Measurements from ENCODE around the gene AKAP8L. TPM values are rescaled to one million over a fixed set of nuclear protein-coding genes. Genes with fewer than 3 reads are reported as not detected.

The AKAP8L gene
- total RNA-seq, 1 experiment from 2014 or later: 132 TPM

DNA sequence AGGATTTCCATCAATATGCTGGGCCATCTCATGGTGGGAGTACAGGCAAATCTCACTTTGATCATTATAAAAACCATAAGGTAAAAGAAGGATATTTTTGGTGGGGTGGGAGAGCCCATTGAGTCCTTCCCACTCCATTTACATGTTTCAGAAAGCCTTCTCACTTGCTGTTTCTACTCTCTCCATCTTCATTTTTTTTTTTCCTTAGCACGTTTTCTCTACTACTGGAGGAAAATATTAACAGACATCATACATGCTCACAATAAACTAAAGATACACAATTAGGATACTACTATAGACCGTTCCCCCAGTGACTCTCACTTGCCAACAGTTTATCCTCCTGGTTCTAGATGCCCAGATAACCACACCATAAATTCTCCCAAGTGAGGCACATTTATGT is 37.4 kb downstream of the AKAP8L start:
- Histone ChIP-seq H3K27me3 (replicated peaks; ENCODE audit: insufficient read depth, low read depth, low read length, poor library complexity) (no peaks in the 10 kb centered on the region), H3K27ac (ENCODE audit: low read depth, low read length, poor library complexity, severe bottlenecking) (peak overlapping the region; percentile 11), H3K4me3 (ENCODE audit: low read depth, low read length, poor library complexity, severe bottlenecking) (no peak overlapping the region), H3K4me1 (ENCODE audit: insufficient read depth, low read length, poor library complexity, severe bottlenecking) (peaks cover 11% of the 10 kb centered on the region), H3K9me3 (ENCODE audit: low read depth, low read length, poor library complexity, severe bottlenecking) (no peaks in the 10 kb centered on the region), H3K36me3 (ENCODE audit: insufficient read depth, low read length, poor library complexity, severe bottlenecking) (peaks cover 13% of the 10 kb centered on the region)
- DNase-seq (ENCODE audit: low spot score): no peak
- CTCF ChIA-PET: no interaction called here
- BruUV-seq (replicated peaks): no TSS peak
- POLR2A ChIA-PET (ENCODE audit: low non-redundant PET): no interaction called here
- intact Hi-C loops (cut with micrococcal nuclease; ENCODE audit: unreplicated experiment): no loop called here
- no peak for TF ChIP-seq EZH2 (IDR thresholded peaks at IDR 0.05; ENCODE audit: borderline replicate concordance, low read depth, low read length, poor library complexity, severe bottlenecking)
- TF ChIP-seq, protein P1, sequence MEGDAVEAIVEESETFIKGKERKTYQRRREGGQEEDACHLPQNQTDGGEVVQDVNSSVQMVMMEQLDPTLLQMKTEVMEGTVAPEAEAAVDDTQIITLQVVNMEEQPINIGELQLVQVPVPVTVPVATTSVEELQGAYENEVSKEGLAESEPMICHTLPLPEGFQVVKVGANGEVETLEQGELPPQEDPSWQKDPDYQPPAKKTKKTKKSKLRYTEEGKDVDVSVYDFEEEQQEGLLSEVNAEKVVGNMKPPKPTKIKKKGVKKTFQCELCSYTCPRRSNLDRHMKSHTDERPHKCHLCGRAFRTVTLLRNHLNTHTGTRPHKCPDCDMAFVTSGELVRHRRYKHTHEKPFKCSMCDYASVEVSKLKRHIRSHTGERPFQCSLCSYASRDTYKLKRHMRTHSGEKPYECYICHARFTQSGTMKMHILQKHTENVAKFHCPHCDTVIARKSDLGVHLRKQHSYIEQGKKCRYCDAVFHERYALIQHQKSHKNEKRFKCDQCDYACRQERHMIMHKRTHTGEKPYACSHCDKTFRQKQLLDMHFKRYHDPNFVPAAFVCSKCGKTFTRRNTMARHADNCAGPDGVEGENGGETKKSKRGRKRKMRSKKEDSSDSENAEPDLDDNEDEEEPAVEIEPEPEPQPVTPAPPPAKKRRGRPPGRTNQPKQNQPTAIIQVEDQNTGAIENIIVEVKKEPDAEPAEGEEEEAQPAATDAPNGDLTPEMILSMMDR (conservative IDR thresholded peaks at IDR 0.05; ENCODE audit: low read depth, low read length): no peak

DNA sequence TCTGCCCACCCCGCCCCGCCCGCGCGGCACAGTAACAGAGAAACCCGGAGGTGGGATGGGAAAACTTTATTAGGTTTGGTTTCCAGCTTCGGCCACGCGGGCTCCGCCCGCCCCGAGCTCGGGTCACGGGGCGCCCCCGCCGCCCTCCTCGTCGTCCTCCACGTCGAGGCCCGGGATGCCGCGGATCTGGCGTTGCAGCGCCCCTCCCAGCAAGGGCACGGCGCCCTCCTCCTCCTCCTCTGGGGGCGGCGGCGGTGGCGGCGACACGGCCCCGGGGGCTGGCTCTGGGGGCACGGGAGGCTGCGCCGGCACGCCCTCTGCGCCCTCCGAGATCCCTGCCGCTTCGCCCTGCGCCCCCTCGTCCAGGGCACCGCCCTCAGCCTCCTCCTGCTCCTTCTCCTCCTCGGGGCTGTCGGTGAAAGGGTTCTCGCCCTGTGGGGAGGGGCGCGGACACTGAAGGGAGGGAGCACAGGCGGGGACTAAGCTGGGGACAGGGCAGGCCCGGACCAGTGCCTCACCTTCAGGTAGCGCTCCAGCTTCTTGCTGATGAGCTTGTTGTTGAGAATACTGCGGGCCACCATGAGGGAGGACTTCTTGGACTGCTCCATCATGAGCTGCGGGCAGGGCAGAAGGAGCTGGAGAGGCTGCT is 38.7 kb downstream of the AKAP8L start:
- POLR2A ChIA-PET (ENCODE audit: low non-redundant PET): interaction anchor here (0.9 kb wide), 1 partner anchor 99 kb away, joined by 3 read pairs; no protein-coding TSS in a partner anchor
- intact Hi-C loops (cut with micrococcal nuclease; ENCODE audit: unreplicated experiment): loop anchor here (2.0 kb wide), 1 partner anchor 177 kb away; no protein-coding TSS in a partner anchor

DNA sequence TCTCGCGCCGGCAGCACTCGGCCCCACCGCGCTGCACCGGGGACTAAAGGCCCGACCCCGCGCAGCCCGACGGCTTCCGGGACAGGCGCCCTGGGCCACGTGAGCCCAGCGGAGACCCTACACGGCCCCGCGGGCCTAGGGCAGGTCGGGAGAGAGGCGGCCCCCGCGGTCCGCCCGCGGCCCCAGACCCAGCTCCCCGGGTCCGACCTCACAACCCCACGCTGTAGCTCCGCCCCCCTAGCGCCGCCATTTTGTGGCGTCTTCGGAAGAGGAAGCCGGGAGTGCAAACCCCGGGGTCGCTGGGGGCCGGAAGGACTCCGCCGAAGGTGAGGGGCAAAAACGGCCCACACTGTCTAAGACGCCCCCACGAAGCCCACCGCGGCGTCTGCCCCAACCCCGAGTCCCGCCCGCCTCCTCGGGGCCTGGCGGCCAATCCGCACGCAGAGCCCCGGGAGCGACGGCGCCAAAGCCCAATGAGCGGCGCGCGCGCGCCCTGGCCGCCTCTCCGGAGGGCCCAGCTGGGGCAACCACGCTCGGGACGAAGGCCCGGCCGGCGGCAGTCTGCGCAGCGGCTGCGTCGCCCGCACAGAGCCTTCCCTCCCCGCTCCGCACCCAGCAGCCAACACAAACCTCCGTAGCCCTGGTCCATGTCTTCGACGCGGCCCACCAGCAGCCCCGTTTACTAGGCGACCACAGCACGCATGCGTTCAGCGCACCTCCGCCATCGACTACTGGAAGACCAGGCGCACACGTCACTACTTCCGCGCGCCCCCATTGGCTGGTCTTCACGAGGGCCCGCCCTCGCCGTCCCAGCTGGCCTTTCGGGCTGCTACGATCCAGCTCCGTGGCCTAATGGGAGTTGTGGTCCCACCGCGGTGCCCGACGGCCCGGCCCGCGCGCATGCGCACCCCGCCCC is 39.4 kb downstream of the AKAP8L start, which contains the start of gene AKAP8:
TSS of gene AKAP8 (minus strand) at position 705 of the 916 bp plus-strand sequence. CDS start at position 649, 56 bp downstream.
- H3K9me3 ChIP-seq (ENCODE audit: low read depth, low read length, poor library complexity, severe bottlenecking): no peaks in the 10 kb centered on the region
- BruUV-seq (replicated peaks): TSS peak; percentile 30
- intact Hi-C loops (cut with micrococcal nuclease; ENCODE audit: unreplicated experiment): loop anchor here (2.0 kb wide), 1 partner anchor 177 kb away; no protein-coding TSS in a partner anchor
- peak; percentile 99 for DNase-seq (ENCODE audit: low spot score)
- ChIA-PET POLR2A (ENCODE audit: low non-redundant PET) (interaction anchor here (0.7 to 0.9 kb wide), 2 partner anchors 34 to 99 kb away, joined by 3 read pairs; no protein-coding TSS in a partner anchor), CTCF (interaction anchor here (0.6 to 1.7 kb wide), 5 partner anchors 40 to 1523 kb away, joined by 3 to 23 read pairs (median 4); partner anchors contain the start of gene AKAP8L)
- peak within 1 kb of the TSS; percentile 99 for H3K27ac ChIP-seq (ENCODE audit: low read depth, low read length, poor library complexity, severe bottlenecking)
- peaks cover 13% of the 10 kb centered on the region for H3K36me3 ChIP-seq (ENCODE audit: insufficient read depth, low read length, poor library complexity, severe bottlenecking)
- TF ChIP-seq EZH2 (IDR thresholded peaks at IDR 0.05; ENCODE audit: borderline replicate concordance, low read depth, low read length, poor library complexity, severe bottlenecking): no peak
- TF ChIP-seq, protein P1 (conservative IDR thresholded peaks at IDR 0.05; ENCODE audit: low read depth, low read length): no peak
- peaks cover 11% of the 10 kb centered on the region for H3K4me1 ChIP-seq (ENCODE audit: insufficient read depth, low read length, poor library complexity, severe bottlenecking)
- H3K4me3 ChIP-seq (ENCODE audit: low read depth, low read length, poor library complexity, severe bottlenecking): peak within 1 kb of the TSS; percentile 80
- H3K27me3 ChIP-seq (replicated peaks; ENCODE audit: insufficient read depth, low read depth, low read length, poor library complexity): no peaks in the 10 kb centered on the region

More for the DNA sequence above, 38.7 kb downstream of the AKAP8L start:
- CTCF ChIA-PET: interaction anchor here (0.6 to 1.2 kb wide), 3 partner anchors 114 to 1524 kb away, joined by 3 to 4 read pairs (median 3); no protein-coding TSS in a partner anchor
- Histone ChIP-seq H3K4me1 (ENCODE audit: insufficient read depth, low read length, poor library complexity, severe bottlenecking) (peaks cover 11% of the 10 kb centered on the region), H3K9me3 (ENCODE audit: low read depth, low read length, poor library complexity, severe bottlenecking) (no peaks in the 10 kb centered on the region), H3K36me3 (ENCODE audit: insufficient read depth, low read length, poor library complexity, severe bottlenecking) (peaks cover 13% of the 10 kb centered on the region), H3K27me3 (replicated peaks; ENCODE audit: insufficient read depth, low read depth, low read length, poor library complexity) (no peaks in the 10 kb centered on the region), H3K4me3 (ENCODE audit: low read depth, low read length, poor library complexity, severe bottlenecking) (peak overlapping the region; percentile 80), H3K27ac (ENCODE audit: low read depth, low read length, poor library complexity, severe bottlenecking) (peak overlapping the region; percentile 89)
- BruUV-seq (replicated peaks): no TSS peak
- no peak for DNase-seq (ENCODE audit: low spot score)
- TF ChIP-seq EZH2 (IDR thresholded peaks at IDR 0.05; ENCODE audit: borderline replicate concordance, low read depth, low read length, poor library complexity, severe bottlenecking): no peak
- TF ChIP-seq, protein P1 (conservative IDR thresholded peaks at IDR 0.05; ENCODE audit: low read depth, low read length): no peak
